MM.1S (cell line): ENCODE results near the gene CACUL1.

Experiments used
- EZH2 ChIP-seq: fragments of 300-600 bp; sonication (generic); optimal IDR thresholded peaks from 2 replicates; pipeline ENCODE3; 2017; ENCODE audit warnings: low read depth, mild to moderate bottlenecking, antibody characterized with exemption, low read length, mixed read lengths
- TF ChIP-seq, protein P1 (sequence below): fragments of 300-600 bp; sonication (generic); IDR thresholded peaks from 2 replicates; pipeline ENCODE4 v1.5.1; 2016; ENCODE audit warnings: antibody characterized with exemption, low read length, mixed read lengths

DNA sequence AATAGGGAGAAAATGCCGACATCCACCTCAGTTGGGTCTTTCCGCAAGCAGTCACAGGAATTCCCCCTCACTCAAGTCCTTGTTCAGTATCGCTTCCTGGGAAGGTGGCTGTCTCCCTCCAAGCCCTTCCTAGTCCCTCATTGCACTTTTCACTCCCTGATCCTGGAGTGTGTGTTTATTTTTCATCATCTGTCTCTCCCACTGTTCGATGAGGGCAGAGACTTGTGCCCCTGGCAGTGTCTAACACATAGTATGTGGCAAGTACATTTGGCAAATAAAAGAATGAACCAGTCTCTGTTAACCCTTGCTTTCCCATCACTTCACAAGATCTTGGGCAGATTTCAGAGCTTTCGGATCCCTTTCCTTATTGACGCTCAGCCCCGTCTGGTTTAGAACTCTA, 24.0 kb upstream of the CACUL1 start:
- TF ChIP-seq, protein P1, sequence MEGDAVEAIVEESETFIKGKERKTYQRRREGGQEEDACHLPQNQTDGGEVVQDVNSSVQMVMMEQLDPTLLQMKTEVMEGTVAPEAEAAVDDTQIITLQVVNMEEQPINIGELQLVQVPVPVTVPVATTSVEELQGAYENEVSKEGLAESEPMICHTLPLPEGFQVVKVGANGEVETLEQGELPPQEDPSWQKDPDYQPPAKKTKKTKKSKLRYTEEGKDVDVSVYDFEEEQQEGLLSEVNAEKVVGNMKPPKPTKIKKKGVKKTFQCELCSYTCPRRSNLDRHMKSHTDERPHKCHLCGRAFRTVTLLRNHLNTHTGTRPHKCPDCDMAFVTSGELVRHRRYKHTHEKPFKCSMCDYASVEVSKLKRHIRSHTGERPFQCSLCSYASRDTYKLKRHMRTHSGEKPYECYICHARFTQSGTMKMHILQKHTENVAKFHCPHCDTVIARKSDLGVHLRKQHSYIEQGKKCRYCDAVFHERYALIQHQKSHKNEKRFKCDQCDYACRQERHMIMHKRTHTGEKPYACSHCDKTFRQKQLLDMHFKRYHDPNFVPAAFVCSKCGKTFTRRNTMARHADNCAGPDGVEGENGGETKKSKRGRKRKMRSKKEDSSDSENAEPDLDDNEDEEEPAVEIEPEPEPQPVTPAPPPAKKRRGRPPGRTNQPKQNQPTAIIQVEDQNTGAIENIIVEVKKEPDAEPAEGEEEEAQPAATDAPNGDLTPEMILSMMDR = no peak
- TF ChIP-seq EZH2 = no peak
